AG04450 (cell line): Measurements from ENCODE around the gene TLE3. TPM values are rescaled to one million over a fixed set of nuclear protein-coding genes. Genes with fewer than 3 reads are reported as not detected.

ENCODE experiments used
- CTCF ChIA-PET: fragments of 300-600, 350-600 bp; formaldehyde crosslinking; extraction: SDS; loops from one replicate; lab custom pipeline; 2022; ENCODE audit warnings: antibody characterized with exemption, inconsistent platforms; lab: Charles Lee
- POLR2A ChIA-PET: fragments of 350-600 bp; formaldehyde crosslinking; extraction: SDS; loops from one replicate; lab custom pipeline; 2021; ENCODE audit warnings: antibody characterized with exemption, inconsistent platforms; lab: Yijun Ruan, JAX
- DNase-seq: peaks from one replicate; pipeline ENCODE4 v3.0.0-alpha.2; 2011; ENCODE audit warnings: low read depth, low spot score
- H3K27ac ChIP-seq: one replicate; pipeline ENCODE4 v1.5.1; 2012; ENCODE audit warnings: low read depth, low read length, control low read depth
- H3K27me3 ChIP-seq: one replicate; pipeline ENCODE4 v1.6.0; 2012; ENCODE audit warnings: low read length; ENCODE audit not compliant: control insufficient read depth, insufficient read depth
- H3K4me3 ChIP-seq: 2 replicates; pipeline ENCODE4 v1.5.1; 2011; ENCODE audit warnings: mild to moderate bottlenecking, low read depth, low read length, control low read depth
- H3K9me3 ChIP-seq: 2 replicates; pipeline ENCODE4 v1.5.1; 2012; ENCODE audit warnings: low read length; ENCODE audit not compliant: control insufficient read depth, insufficient read depth
- CTCF ChIP-seq: IDR thresholded peaks from 2 replicates; pipeline ENCODE4 v1.5.1; 2011; ENCODE audit warnings: low read depth, low read length, control low read depth, inconsistent platforms
- polyA plus RNA-seq: library from polyadenylated mRNA; depleted of rRNA; stranded (reverse); fragments of >200 nt; gene quantifications from 2 replicates; pipeline ENCODE4 v1.2.3, GENCODE V29; 2011

The TLE3 gene
- polyA plus RNA-seq, 1 experiment = 7.5 TPM

DNA sequence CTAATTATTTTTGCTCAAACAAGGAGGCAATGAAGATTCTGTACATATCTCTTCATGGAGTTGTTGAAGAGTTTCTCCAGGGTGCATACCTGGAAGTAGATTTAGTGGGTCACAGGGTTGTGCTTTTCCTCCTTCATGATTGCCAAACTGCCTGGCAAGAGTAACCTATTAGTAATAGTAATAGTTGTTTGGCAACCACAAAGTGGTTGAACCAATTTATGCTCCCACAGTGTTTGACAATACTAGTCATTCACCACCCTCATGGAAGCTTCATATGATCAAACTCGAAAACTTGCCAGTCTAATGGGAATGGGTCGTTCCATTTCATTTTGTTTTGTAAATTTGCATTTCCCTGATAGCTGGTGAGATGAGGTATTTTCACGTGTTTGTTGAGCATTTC lies 57.8 kb downstream of the TLE3 start:
- ChIA-PET POLR2A (no interaction called here), CTCF (interaction anchor here (0.6 kb wide), 1 partner anchor 435 kb away, joined by 3 read pairs; no protein-coding TSS in a partner anchor)
- TF ChIP-seq CTCF = no peak
- H3K4me3 ChIP-seq = no peak overlapping the region
- H3K27ac ChIP-seq = no peak overlapping the region
- DNase-seq = no peak
- H3K9me3 ChIP-seq = no peaks in the 10 kb centered on the region
- peaks cover 17% of the 10 kb centered on the region for H3K27me3 ChIP-seq

DNA sequence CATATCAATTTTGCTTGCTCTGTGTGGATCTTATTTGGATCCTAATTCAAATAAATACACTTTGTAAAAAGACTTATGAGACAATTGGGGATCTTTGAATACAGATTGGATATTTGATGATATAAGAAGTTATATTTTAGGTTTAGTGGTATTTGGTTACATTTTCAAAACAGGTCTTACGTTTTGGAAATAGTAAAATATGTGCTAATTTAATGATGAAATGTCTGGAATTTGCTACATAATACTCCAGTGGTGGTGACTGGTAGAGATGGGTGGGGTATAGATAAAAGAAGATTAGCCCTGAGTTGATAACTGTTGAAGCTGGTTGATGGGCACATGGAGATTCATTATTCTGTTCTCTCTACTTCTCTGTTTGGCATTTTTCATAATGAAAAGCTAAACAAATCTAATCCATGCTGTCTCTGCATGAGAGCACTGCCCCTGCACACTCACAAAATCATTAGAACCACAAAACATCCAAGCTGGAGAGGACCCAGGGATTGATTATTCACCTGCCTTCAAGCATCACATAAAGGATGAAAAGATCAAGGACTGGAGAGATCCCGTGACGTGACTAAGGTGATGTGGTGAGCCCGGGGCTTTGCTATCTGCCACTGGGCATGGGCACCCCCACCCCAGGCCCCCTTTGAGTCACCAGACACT lies 58.9 kb downstream of the TLE3 start:
- TF ChIP-seq CTCF = no peak

DNA sequence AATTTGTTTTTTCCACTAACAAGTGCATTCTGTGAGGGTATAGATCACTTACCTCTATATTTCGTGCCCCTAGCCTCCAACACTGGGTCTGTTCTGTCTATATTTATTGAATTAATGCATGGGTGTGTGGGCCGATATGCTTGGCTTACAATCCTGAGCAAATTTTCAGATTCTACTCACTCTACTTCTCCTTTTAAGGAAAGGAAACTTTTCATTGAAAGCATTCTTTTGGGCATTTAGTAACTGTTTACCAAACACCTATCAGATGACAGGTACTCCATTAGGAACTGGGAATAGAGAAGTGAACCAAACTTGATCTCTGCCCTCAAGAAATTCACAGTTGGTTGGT lies 60.5 kb downstream of the TLE3 start:
- DNase-seq = no peak
- ChIA-PET POLR2A (no interaction called here), CTCF (no interaction called here)
- Histone ChIP-seq H3K9me3 (no peaks in the 10 kb centered on the region), H3K27ac (no peak overlapping the region), H3K27me3 (peaks cover 41% of the 10 kb centered on the region), H3K4me3 (no peak overlapping the region)
- no peak for TF ChIP-seq CTCF

More for the DNA sequence above, 58.9 kb downstream of the TLE3 start:
- no peak for DNase-seq
- peaks cover 27% of the 10 kb centered on the region for H3K27me3 ChIP-seq
- H3K9me3 ChIP-seq = no peaks in the 10 kb centered on the region
- ChIA-PET CTCF (interaction anchor here (0.6 kb wide), 1 partner anchor 325 kb away, joined by 6 read pairs; no protein-coding TSS in a partner anchor), POLR2A (interaction anchor here (0.5 kb wide), 1 partner anchor 28 kb away, joined by 5 read pairs; no protein-coding TSS in a partner anchor)
- H3K27ac ChIP-seq = no peak overlapping the region
- no peak overlapping the region for H3K4me3 ChIP-seq

DNA sequence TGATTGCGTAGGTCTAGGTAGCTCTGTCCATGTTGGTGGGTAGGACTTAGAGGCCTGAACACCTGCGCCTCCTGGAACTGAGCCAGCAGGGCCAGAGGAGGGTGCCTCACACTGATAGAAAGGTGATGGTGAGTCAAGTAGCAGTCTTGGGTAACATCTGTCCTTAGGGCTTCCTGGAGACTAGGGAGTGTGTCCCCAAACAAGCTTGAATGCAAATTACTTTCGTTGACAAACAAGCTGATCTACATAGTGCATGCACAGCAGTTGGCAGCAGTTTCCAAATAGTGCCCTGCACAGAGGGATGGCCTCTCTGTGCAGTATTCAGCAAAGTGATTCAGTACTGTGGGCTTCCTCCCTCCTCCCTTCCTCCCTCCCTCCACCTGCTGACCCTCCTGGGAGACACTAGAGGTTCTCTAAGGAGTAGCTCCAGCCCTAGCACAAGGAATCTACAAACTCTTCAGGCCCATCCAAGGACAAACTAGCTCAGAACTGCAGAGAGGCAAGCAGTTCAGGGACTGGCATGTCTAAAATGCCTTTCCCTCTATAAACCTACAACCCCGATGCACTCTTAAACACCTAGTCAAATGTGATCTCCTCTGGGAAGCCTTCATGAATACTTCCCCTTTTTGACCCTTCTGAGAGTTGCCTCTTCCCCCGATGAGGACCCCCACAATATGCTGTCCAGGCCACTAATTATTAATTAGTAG lies 61.0 kb downstream of the TLE3 start:
- POLR2A ChIA-PET = no interaction called here
- CTCF ChIA-PET = no interaction called here

More for the DNA sequence above, 61.0 kb downstream of the TLE3 start:
- no peak overlapping the region for H3K27ac ChIP-seq
- DNase-seq = no peak
- H3K9me3 ChIP-seq = no peaks in the 10 kb centered on the region
- no peak for TF ChIP-seq CTCF
- no peak overlapping the region for H3K4me3 ChIP-seq
- peaks cover 42% of the 10 kb centered on the region for H3K27me3 ChIP-seq
